ENCODE measurements around the gene SPESP1.

GRCh38 chr15:68939501-68939900 is 9.2 kb downstream of the SPESP1 start:
- TF ChIP-seq CTCF (IDR thresholded peaks at IDR 0.05) (no peak), BHLHE40 (IDR thresholded peaks at IDR 0.05; ENCODE audit: low read depth, low read length) (no peak), HMGXB4 (CRISPR knock-in tag; IDR thresholded peaks at IDR 0.05; ENCODE audit: borderline replicate concordance) (no peak), EHMT2 (IDR thresholded peaks at IDR 0.05; ENCODE audit: low read depth) (no peak), RAD21 (conservative IDR thresholded peaks at IDR 0.05 in 1 of 2, IDR thresholded peaks at IDR 0.05 in 1 of 2) (no peak), REST (IDR thresholded peaks at IDR 0.05) (no peak), POLR2A (IDR thresholded peaks at IDR 0.05; ENCODE audit: low read length) (no peak), EP300 (IDR thresholded peaks at IDR 0.05) (no peak), ELK1 (IDR thresholded peaks at IDR 0.05; ENCODE audit: low read depth, low read length) (no peak), PBX3 (IDR thresholded peaks at IDR 0.05) (no peak), KDM1A (IDR thresholded peaks at IDR 0.05; ENCODE audit: low read depth) (no peak), SMC3 (IDR thresholded peaks at IDR 0.05) (no peak), POLR2AphosphoS2 (conservative IDR thresholded peaks at IDR 0.05; ENCODE audit: low read length) (no peak), CEBPB (IDR thresholded peaks at IDR 0.05) (no peak)

All from A549 (cell line).